NCI-H345 treated with DMSO at 0.1 percent for 48 hours (cell line): ENCODE results near the gene MRPL53.
"Not testable (repeated sequence)": the region's sequence is repeated elsewhere in the genome, so short reads cannot be mapped to it uniquely, and the experiment has no call there.

Experiments
- DNase-seq: peaks from one replicate; lab custom pipeline; 2025; ENCODE audit not compliant: unreplicated experiment; lab: John Stamatoyannopoulos, UW

The MRPL53 gene

DNA sequence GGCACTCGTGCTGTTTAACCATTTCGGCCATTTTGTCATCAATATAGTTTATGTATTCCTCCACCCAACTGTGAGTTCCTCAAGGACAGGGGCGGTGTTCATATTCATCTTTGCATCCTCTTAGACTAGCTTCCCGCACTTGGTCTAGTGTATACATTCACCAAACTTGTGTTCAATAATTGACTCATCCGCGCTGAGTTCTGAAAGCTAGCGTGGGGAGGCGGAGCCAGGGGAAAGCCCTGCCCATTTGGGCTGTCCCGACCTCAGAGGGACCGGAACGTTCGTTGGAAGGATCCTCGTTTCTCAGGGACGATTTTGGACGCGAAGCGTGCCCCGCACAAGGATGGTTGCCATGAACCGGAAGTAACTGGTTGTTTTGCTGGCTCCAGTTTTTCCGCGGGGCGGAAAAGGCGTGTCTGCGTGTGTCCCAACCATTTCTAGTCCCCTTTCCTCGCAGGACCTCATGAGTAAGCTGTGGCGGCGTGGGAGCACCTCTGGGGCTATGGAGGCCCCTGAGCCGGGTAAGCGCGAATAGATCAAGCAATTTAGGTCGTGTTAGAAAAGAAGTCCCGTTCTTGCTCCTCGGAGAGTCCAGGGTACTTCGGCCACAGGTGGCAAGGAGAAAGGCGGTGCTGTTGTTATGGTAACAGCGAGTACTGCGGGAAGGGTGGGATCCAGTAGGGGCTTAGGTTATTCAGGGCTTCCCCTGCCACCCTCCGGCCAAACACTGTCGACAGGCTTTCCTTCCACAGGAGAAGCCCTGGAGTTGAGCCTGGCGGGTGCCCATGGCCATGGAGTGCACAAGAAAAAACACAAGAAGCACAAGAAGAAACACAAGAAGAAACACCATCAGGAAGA lies 17.6 kb downstream of the MRPL53 start, which contains the start of gene INO80B:
Gene INO80B, plus strand, starts transcription at position 434 of the 858 bp plus-strand sequence. Its CDS starts 30 bp downstream, at position 464.
- DNase-seq = peak; percentile 96

DNA sequence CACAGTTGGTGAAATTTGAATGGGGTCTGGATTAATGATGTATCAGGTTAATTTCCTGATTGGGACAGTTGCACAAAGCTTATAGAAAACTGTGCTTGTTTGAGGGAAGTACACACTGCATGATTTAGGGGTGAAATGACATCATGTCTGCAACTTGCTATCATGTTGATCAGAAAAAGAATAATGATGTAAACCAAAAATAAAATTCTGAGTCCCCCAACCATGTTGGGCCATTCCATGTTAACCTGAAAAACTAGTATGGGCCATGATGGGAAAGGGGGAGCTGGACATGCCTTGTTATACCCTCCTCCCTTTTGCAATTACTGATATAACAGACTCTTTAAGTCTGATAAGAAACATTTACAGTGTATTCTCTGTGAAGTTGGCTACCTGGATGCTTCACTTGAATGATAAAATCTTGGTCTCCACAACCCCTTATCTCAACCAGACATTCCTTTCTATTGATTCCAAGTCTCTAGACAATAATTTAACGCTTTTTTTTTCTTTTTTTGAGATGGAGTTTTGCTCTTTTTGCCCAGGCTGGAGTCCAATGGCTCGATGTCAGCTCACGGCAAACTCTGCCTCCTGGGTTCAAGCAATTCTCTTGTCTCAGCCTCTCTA lies 21.8 kb downstream of the MRPL53 start:
- DNase-seq = no peak

DNA sequence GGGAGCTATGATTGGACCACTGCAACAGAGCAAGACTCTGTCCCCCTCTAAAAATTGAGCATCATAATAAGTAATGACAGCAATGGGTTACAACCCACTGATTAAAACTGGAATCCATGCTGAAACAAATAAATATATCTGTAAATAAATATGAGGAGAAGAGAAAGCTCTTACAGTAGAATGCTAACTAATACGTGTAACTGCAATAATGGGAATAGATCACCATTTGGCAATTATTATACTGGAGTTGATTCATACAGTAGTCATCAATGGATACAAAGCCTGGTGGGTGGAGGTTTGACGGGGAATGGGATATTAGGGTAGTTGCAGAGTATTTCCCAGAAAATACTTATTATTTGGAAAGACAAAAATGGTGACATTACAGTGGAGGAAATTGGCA lies 23.7 kb downstream of the MRPL53 start:
- no peak for DNase-seq

DNA sequence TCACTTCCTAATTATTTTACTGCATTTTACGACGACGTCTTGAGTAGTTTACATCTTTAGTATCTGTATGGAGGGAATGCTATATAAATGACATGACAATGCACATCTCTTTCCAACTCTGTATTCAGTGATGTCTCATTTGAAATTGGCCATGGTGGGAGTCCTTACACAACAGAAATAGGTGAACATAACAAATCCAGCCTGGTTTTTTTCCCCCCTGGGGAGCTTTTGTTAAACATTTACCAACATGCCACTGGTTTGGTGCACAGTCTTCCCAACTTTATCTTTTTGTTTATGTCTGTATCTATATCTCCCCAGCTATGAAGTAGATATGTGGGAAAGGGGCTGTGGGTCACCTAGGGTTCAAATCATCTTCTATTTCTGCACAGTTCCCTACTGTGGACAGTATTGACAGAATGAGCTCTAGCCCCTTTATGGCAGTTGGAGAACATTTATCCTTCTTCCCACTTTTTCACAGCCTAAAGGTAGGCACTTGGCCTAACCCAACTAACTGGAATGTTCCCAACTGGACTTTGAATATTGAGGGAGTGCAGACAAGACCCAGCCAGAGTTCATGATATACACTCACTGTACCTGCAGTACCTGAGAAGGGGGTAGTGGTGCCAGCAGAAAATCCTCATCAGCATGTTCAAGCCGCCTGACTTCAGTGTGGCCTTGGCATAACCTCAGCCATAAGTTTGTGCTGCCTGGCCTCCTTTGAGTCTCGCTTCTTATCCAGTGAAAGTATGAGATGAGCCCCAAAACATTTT lies 25.1 kb downstream of the MRPL53 start:
- DNase-seq = no peak

DNA sequence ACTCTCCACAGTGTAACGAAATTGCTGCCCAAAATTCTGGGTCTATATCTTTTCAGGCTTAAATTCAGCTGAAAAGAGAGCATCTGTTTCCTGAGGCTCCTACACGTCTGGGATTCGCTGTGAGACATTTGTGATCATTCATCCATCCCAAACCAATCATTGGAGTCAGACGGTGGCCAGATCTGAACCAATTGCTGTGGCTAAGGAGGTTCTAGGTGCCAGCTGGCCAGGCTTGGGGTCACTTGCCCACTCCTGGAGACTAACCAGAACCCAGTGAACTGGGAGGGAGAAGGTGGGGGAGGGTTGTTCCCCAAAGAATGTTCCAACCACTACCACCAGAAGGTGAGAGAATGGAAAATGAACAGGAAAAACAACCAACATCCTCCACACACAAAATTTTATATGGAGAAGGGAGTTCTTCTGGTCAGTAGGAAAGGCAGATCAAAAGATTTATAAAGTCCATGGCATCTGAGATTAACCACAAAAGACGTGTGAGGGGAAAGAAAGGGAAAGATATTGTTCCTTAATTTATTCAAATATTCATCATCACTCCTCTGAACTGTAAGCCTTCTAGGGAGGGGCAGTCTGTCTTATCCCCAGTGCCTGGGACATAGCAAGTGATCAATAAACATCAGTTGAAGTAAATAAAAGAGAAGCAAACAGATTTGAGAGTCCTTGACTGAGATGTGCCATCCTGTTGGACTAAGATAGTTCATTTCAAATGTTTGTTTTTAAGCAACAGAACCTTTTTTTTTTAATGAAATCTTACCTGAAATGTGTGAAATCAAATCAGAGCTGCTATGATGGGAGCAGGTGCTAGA lies 27.8 kb downstream of the MRPL53 start:
- no peak for DNase-seq

DNA sequence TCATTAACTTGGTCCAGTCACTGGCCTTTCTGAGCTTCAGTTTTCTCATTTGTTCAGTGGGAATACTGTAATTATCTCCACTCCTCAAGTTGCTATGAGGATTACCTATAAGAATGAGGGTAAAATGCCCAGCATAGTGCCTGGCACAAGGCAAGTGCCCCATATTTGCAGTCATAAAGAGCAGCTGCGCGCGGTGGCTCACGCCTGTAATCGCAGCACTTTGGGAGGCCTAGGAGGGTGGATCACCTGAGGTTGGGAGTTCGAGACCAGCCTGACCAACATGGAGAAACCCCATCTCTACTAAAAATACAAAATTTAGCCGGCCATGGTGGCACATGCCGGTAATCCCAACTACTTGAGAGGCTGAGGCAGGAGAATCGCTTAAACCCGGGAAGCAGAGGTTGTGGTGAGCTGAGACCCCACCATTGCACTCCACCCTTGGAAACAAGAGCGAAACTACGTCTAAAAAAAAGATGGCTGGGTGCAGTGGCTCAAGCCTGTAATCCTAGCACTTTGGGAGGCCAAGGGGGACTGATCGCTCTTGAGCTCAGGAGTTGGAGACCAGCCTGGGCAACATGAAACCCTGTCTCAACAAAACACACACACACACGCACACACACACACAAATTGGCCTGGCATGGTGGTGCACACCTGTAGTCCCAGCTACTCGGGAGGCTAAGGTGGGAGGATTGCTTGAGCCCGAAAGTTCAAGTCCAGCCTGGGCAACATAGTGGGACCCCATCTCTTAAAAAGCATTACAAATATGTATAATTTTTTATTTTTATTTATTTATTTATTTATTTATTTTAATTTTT lies 29.8 kb downstream of the MRPL53 start:
- not testable (repeated sequence) for DNase-seq

DNA sequence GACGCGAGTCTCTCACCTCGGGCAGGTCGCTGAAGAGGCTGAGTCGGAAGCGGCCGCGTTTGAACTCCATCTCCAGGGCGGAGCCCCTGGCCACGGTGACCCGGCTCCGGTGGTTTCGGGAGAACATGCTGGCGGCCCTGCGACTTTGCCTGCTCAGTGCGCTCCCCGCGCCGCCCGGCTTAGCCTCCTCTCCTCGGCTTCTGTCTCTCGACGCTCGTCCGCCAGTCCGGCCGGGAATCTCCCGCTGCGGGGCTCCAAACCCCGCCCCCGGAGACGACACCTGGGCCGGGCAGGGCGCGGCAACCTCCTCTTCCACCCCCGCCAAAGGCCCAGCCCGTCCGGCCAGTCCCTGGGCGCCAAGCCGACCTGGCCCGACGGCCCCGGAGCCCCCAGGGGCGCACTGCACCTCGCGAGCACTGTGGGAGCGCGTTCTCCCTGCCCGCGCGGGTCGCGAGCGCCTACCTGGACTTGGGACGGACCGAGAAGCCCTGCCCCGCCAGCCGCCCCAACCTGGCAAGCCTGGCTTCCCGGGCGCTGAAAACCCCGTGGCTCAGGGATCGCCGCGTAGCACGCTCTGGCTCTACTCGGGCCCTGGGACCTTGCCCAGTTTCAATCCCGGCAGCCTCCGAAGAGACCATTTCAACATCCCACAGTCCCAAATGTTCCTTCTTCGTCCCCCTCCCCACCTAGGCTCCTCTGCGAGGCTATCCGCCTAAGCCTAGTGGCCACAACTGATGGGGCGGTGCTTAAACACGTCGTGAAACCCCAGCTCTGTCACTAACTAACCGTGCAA lies 30.6 kb downstream of the MRPL53 start, which contains the start of gene RTKN:
Gene RTKN, minus strand, starts transcription at position 248 of the 793 bp plus-strand sequence. Its CDS starts 121 bp downstream, at position 127.
- no peak for DNase-seq

DNA sequence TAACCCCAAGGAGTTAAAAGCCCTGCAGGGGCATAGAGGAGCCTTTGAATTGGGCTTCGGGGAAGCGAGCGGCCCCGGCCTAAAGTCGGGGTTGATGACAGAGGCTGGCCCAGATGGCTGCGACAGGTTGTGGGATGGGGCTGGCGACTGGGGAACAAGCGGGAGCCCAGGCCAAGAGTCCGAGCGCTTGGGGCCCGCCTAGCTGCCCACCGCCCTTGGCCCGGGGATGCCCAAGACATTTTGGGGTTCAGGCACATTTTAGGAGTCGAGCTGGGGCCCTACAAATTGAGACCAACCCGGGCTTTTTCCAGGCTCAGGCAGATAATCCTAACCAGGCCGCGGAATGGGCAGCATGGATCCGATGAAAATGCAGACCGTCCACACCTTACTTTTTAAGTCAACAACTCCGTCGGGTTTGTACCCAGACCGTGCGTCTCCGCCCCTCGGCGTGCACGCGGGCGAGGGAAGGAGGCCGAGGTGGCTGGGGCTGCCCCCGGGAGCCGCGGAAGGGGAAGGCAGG lies 31.2 kb downstream of the MRPL53 start:
- no peak for DNase-seq

DNA sequence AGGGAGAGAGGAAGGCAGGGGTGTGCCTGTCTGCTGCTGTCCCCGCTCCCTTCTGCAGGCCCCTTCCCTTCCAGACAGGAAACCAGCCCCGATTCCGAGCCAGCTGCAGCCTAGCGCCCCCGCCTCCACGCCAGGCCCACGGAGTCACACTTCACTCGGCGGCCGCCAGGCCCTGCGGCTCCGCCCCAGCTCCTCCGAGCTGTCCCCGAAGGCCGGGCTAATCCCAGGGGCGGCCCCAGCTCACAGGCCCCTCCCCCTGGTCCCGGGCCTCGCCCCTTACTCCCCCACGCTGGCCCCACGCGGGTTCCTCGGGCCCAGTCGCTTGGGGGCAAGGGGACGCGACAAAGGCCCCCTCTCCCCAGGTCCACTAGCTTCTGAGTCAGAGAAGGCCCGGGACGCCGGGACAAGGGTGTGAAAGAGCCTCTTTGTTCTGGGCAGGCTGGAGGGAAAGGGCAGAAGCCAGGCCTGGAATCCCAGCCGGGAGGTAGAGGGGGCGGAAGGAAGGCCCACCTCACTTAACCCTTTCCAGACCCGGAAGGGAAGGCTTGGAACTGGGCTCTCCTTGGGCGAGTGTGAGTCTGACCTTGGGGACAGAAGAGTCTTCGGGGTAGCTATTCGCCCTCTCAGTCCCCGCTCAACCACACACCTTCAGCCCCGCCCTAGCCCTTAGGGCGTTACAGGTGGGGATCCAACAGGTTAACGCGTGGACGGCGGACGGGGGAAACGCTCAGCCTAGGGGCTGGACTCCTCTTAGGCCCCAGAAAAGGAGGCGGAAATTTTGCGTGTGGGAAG lies 31.9 kb downstream of the MRPL53 start:
- DNase-seq = no peak

DNA sequence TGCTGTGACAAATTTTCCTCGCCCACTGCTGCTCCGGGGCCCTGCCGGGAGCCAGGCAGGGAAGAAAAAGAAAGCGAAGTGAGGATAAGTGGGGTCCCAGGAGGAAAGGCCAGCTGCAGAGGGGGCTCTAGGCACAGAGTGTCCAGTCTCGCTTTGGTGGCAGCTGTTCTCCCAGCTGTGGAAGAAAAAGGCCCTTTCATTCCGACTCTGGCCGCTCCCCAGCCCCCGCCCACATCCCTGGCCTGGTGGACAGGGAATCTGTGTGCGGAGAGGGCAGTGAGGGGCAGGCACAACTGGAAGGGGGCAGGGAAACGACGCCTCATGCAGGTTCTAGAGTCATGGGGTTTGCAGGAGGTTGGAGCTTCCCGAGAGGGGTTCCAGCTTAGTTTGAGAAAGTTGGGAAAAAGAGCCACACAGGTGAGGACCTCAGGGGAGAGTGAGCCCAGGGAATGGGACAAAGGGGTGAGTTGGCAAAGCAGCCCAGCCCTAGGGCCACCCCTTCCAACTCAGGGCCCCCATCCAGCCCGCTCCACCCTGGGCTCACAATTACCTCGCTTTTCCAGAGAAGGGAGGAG lies 32.6 kb downstream of the MRPL53 start:
- no peak for DNase-seq

DNA sequence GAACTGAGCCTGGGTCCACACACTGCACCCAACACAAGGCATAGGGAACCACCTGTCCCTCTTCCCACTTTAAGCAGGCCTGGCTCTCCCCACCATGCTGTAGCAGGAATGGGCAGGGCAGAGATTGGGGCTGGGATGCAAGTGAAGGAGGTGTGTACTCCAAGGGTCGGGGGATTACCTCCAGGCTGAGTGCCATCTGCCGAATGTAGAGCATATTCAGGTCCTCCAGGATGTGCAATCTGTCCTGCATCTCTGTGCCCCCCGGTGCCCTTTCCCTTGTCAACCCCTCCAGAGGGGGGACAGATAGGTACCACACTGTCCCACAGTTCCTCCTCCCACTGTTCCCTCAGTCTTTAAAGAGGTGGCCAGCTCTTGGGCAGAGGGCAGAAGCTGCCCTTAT lies 33.1 kb downstream of the MRPL53 start:
- DNase-seq = no peak

DNA sequence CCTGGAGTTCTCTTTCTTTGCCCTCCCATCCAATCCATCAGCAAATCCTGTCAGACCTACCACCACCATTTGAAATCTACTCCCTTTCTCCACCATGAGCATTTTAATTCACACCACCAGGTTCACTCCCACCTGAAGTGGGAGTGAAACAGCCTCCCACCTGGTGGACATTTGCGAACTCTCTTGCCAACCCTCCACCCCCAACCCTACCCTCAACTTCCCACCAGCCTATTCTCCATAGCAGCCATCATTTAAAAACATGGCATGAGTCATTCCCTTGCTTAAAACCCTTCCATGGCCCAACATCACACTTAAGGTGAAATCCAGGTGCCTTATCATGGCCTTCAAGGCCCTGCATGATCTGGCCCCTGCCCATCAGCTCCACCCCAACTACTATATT lies 34.2 kb downstream of the MRPL53 start:
- DNase-seq = no peak

DNA sequence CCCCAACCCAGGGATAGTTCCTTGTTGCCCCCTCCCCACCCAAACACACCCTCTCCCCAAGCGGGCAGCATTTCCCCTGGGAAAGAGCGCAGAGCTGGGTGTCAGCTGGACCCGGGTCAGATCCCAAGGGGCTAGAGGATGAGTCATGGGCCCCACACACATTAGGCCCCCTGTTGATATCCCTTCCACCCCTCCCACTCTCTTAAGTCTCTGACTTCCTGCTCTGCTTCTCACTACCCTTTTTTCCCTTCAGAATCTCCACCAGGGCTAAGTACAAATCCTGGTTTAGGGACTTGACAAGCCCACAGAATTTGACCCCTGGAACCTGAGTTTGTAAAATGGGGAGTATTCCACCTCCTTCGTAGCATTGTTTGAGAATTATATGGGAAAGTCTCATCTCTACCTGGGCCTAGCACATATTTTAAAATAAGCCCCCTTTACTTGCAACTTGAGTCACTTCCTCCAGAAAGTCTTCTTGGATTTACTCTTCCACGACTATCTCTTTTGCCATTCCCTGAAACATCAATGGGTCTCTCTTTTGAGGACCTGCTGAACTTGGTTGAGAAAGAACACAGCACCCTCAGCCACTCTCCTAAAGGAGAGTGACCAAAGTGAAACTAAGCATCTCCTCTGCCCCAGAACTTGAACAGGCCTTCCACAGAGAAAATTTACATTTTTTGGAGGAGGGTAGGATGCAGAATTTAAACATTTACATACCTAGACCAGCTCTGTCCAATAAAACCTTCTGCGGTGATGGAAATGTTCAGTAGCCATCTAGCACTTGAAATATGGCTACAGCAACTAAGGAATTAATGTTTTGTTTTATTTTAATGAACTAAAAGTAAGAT lies 35.4 kb downstream of the MRPL53 start:
- DNase-seq = no peak

DNA sequence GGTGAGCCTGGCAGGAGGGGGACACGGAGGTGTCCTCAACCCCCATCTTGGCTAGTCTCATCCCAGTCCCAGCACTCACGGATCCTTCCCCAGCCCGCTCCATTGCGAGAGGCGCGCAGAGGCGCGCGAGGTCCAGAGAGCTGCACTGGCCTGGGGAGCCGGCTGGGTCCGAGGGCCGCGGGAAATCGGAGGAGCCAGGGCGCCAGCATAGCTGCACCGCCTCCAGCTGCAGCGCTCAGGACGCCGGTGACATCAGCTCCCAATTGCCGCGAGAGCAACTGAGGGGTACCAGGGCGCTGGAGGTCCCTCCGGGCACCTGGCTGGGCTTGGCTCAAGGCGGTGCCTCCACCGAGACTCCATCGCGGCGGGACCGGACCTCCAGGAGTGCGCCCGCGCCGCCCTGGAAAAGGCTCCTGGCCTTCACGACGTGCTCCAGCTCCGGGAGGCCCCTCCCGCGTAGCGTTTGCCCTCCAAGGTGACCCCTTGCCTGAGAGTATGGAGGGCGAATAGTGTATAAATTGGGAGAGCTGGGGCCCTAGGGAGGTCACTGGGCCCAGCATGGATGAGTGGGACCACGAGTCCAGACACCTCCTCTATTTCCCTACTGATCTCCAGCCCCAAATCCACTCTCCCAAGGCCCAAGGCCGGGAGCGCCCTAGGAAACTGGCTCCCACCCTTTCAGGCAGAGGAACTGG lies 36.2 kb downstream of the MRPL53 start:
- DNase-seq = no peak

DNA sequence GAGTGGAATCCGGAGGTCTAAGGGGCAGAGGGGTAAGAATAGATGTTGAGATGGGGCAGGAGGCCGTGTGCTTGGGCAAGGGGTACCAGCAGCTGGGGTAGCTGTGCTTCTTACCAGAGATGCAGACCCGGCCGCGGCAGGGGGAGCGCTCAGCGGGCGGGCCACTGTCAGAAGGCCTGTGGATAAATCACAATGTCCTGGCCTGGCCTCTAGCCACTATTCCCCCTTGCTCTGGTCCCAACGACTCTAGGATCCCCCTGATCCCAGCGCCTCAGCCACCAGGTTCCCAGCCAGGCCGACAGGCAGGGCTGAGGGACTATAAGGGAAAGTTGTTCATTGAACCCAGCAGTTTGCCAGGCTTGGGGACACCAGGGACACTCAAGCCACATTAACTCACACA lies 42.0 kb downstream of the MRPL53 start:
- DNase-seq = no peak
